Osteoblast (primary cell): Measurements from ENCODE around the gene ASPSCR1. TPM values are rescaled to one million over a fixed set of nuclear protein-coding genes. Genes with fewer than 3 reads are reported as not detected.
A peak's percentile ranks its signal among the peaks of the same experiment; 100 is the strongest.

ENCODE experiments used
- DNase-seq: peaks from one replicate; pipeline ENCODE4 v3.0.0; 2011; ENCODE audit warnings: low spot score, mixed read lengths; ENCODE audit not compliant: insufficient read length; ENCODE audit errors: missing footprints
- H2AFZ ChIP-seq: 2 replicates; pipeline ENCODE4 v1.6.0; 2011; ENCODE audit warnings: mild to moderate bottlenecking, low read length
- H3K27ac ChIP-seq: 2 replicates; pipeline ENCODE4 v1.5.1; 2011; ENCODE audit warnings: mild to moderate bottlenecking, low read depth, low read length, moderate library complexity
- H3K27me3 ChIP-seq: 2 replicates; pipeline ENCODE4 v1.6.0; 2012; ENCODE audit warnings: mild to moderate bottlenecking, control low read depth, inconsistent platforms, low read length, moderate library complexity; ENCODE audit not compliant: insufficient read depth
- H3K36me3 ChIP-seq: 2 replicates; pipeline ENCODE4 v1.5.1; 2011; ENCODE audit warnings: mild to moderate bottlenecking, low read length, control low read depth, moderate library complexity; ENCODE audit not compliant: insufficient read depth
- H3K4me1 ChIP-seq: 2 replicates; pipeline ENCODE4 v1.5.1; 2011; ENCODE audit warnings: mild to moderate bottlenecking, low read length, control low read depth, moderate library complexity; ENCODE audit not compliant: insufficient read depth
- H3K4me2 ChIP-seq: 2 replicates; pipeline ENCODE4 v1.6.0; 2011; ENCODE audit warnings: mild to moderate bottlenecking, low read length; ENCODE audit not compliant: insufficient read depth
- H3K4me3 ChIP-seq: fragments of 200-600 bp; sonication (generic); 3 replicates; pipeline ENCODE4 v1.5.1; 2012; ENCODE audit warnings: mild to moderate bottlenecking, low read length, inconsistent platforms; ENCODE audit not compliant: insufficient read depth
- H3K79me2 ChIP-seq: 2 replicates; pipeline ENCODE4 v1.6.0; 2012; ENCODE audit warnings: mild to moderate bottlenecking, low read length, control low read depth, inconsistent platforms; ENCODE audit not compliant: insufficient read depth
- H3K9me3 ChIP-seq: 2 replicates; pipeline ENCODE4 v1.5.1; 2011; ENCODE audit warnings: low read depth, low read length, control low read depth
- H4K20me1 ChIP-seq: 2 replicates; pipeline ENCODE4 v1.6.0; 2012; ENCODE audit warnings: mild to moderate bottlenecking, low read length, control low read depth; ENCODE audit not compliant: insufficient read depth
- CTCF ChIP-seq: IDR thresholded peaks from 2 replicates; pipeline ENCODE4 v1.5.1; 2011; ENCODE audit warnings: mild to moderate bottlenecking, low read depth, low read length, moderate library complexity; ENCODE audit errors: extremely low read depth
- total RNA-seq: library from RNA; depleted of rRNA; stranded (reverse); fragments of >200 nt; gene quantifications from 2 replicates; pipeline ENCODE4 v1.2.3, GENCODE V29; 2012

Gene ASPSCR1
- total RNA-seq, 1 donor, result 35.8 TPM

DNA sequence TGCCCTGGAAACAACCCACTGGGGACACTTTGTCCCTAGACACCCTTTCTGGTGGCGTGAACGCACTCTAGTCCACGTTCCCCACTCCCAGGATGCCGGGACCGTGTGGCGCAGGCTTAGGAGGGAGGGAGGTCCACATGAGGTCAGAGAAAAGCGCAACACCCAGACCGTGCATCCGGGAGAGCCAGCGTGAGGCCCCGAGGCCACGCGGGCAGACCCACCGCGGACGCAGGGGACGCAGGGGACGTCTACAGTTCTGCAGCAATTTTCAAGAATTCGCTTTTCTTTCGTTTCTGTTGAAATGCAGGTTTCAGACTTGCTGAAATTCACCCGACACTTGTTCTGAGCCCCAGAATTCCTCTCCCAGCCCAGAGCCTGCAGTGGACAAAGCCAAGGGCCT lies 69.5 kb downstream of the ASPSCR1 start:
- Histone ChIP-seq H3K4me3 (no peak overlapping the region), H3K36me3 (peaks cover 30% of the 10 kb centered on the region), H3K9me3 (no peaks in the 10 kb centered on the region), H3K4me1 (no peaks in the 10 kb centered on the region), H2AFZ (no peak overlapping the region), H3K79me2 (peaks cover 18% of the 10 kb centered on the region), H3K4me2 (no peak overlapping the region), H4K20me1 (no peaks in the 10 kb centered on the region), H3K27ac (no peak overlapping the region), H3K27me3 (no peaks in the 10 kb centered on the region)
- TF ChIP-seq CTCF, result no peak
- DNase-seq, result no peak

- H3K9me3 ChIP-seq, result no peaks in the 10 kb centered on the region
- H3K4me3 ChIP-seq, result no peak overlapping the region
- DNase-seq, result no peak
- peaks cover 23% of the 10 kb centered on the region for H3K79me2 ChIP-seq
- no peak for TF ChIP-seq CTCF
- no peaks in the 10 kb centered on the region for H4K20me1 ChIP-seq
- peaks cover 2% of the 10 kb centered on the region for H3K4me1 ChIP-seq
- H3K36me3 ChIP-seq, result peaks cover 30% of the 10 kb centered on the region
- H3K27ac ChIP-seq, result no peak overlapping the region
- H2AFZ ChIP-seq, result no peak overlapping the region
- no peaks in the 10 kb centered on the region for H3K27me3 ChIP-seq
- H3K4me2 ChIP-seq, result no peak overlapping the region
Observed at GRCh38 chr17:82047379-82047778, 70.0 kb downstream of the ASPSCR1 start.

DNA sequence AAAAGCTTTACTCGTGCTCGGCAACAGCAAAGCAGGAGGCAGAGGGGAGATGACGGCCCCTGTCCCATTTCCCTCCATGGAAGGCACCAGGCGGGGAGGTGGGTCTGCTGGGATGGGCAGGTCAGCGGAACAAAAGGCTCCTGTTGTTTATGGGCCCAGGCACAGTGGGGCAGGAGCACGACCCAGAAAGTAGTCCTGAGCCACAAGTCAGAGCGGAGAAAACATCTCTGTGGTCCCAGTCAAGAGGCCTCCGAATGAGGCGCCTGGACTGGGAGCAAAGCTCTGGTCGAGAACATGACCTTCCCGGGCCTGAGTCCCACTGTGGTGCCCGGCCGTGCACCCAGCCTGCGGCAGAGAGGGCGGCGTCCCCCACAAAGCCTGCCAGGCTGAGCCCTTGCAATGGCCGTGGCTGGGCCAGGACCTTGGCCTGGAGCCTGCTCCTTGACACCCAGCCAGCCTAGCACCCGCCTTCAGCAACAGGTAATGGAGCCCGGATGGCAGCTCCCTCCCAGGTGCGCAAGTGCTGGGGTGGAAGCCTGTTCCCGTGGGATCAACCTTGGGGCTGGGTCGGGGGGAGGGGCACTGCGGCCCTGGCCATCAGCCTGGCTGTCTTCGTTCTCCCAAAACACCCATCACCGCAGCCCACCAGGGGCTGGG lies 70.6 kb downstream of the ASPSCR1 start:
- peaks cover 8% of the 10 kb centered on the region for H3K4me1 ChIP-seq
- no peaks in the 10 kb centered on the region for H3K9me3 ChIP-seq
- peaks cover 4% of the 10 kb centered on the region for H4K20me1 ChIP-seq
- peak; percentile 73 for DNase-seq
- no peak overlapping the region for H3K4me2 ChIP-seq
- H3K27ac ChIP-seq, result no peak overlapping the region
- TF ChIP-seq CTCF, result no peak
- peaks cover 30% of the 10 kb centered on the region for H3K36me3 ChIP-seq
- no peaks in the 10 kb centered on the region for H3K27me3 ChIP-seq
- H3K4me3 ChIP-seq, result no peak overlapping the region
- H3K79me2 ChIP-seq, result peaks cover 29% of the 10 kb centered on the region
- no peak overlapping the region for H2AFZ ChIP-seq

DNA sequence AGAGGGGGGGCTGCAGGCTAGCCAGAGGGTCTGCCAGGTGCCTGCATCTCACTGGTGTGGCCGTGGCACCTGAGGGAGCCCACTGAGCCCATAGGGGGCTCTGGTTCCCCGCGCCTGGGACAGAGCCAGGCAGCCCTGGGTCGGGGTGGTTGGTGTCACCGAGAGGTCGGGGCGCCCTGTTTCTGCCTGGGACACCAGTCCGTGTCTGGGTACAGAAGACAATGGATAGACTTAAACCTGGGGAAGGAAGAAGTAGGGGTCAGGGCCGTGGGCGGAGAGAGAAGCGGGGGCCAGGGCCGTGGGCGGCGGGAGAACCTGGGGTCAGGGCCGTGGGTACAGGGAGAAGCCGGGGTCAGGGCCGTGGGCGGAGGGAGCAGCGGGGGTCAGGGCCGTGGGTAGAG lies 71.1 kb downstream of the ASPSCR1 start:
- peaks cover 35% of the 10 kb centered on the region for H3K79me2 ChIP-seq
- no peaks in the 10 kb centered on the region for H3K27me3 ChIP-seq
- H3K4me1 ChIP-seq, result peaks cover 12% of the 10 kb centered on the region
- H3K36me3 ChIP-seq, result peaks cover 30% of the 10 kb centered on the region
- TF ChIP-seq CTCF, result no peak
- H2AFZ ChIP-seq, result no peak overlapping the region
- peaks cover 4% of the 10 kb centered on the region for H4K20me1 ChIP-seq
- no peak overlapping the region for H3K4me2 ChIP-seq
- no peak overlapping the region for H3K27ac ChIP-seq
- no peaks in the 10 kb centered on the region for H3K9me3 ChIP-seq
- H3K4me3 ChIP-seq, result no peak overlapping the region
- DNase-seq, result peak; percentile 85
